H1 (cell line): ENCODE measurements around the gene SEC11A. TPM values are rescaled to one million over a fixed set of nuclear protein-coding genes. Genes with fewer than 3 reads are reported as not detected.

Source experiments
- CTCF ChIA-PET: fragments of 300-600 bp; sonication (Branson Sonifier 250); formaldehyde crosslinking; loops from one replicate; lab custom pipeline; 2021; ENCODE audit not compliant: partially characterized antibody; lab: Charles Lee
- POLR2A ChIA-PET: fragments of 300-600 bp; sonication (Branson Sonifier 250); formaldehyde crosslinking; loops from one replicate; lab custom pipeline; 2021; ENCODE audit warnings: inconsistent platforms; ENCODE audit not compliant: partially characterized antibody; lab: Charles Lee
- DNase-seq, 2 experiments: peaks; one replicate each; pipeline versions ENCODE4 v3.0.0 to v3.0.0-alpha.2; 2010 to 2022; ENCODE audit warnings: low spot score in 2 of 2, low read depth in 1 of 2, mixed read lengths in 1 of 2
- FAIRE-seq: peaks from 2 replicates; lab custom pipeline; 2011; peaks lifted over from hg19 to GRCh38; lab: Jason Lieb, UNC
- H2AFZ ChIP-seq: 2 replicates; pipeline ENCODE4 v1.8.1; 2012; ENCODE audit warnings: low read length, inconsistent platforms
- H2AK5ac ChIP-seq: 2 replicates; pipeline ENCODE4 v1.6.1; 2013; ENCODE audit warnings: low read depth, low read length
- H2BK120ac ChIP-seq: replicated peaks from 2 replicates; pipeline ENCODE3; 2013; ENCODE audit warnings: low read depth, low read length, inconsistent platforms
- H2BK12ac ChIP-seq: 2 replicates; pipeline ENCODE4 v1.6.1; 2013; ENCODE audit warnings: low read depth, low read length
- H2BK15ac ChIP-seq: 2 replicates; pipeline ENCODE4 v1.6.1; 2013; ENCODE audit warnings: low read length
- H2BK20ac ChIP-seq: 2 replicates; pipeline ENCODE4 v1.6.1; 2013; ENCODE audit warnings: low read length
- H2BK5ac ChIP-seq: 2 replicates; pipeline ENCODE4 v1.6.1; 2013; ENCODE audit warnings: low read depth, low read length
- H3K14ac ChIP-seq: 2 replicates; pipeline ENCODE4 v1.6.1; 2013; ENCODE audit warnings: inconsistent platforms; ENCODE audit not compliant: insufficient read length
- H3K18ac ChIP-seq: 2 replicates; pipeline ENCODE4 v1.6.1; 2013; ENCODE audit warnings: low read length; ENCODE audit errors: extremely low read depth
- H3K23ac ChIP-seq: 2 replicates; pipeline ENCODE4 v1.6.1; 2013; ENCODE audit warnings: inconsistent platforms; ENCODE audit not compliant: insufficient read length
- H3K23me2 ChIP-seq: 2 replicates; pipeline ENCODE4 v1.6.1; 2013; ENCODE audit warnings: low read depth, low read length
- H3K27ac ChIP-seq: 2 replicates; pipeline ENCODE4 v1.6.1; 2011; ENCODE audit warnings: low read depth, low read length, inconsistent platforms
- H3K27me3 ChIP-seq, 4 experiments: replicated peaks in 1 of 4; 1 replicate in 1 of 4; 2 replicates in 3 of 4; pipeline versions ENCODE4 v1.6.1 to v1.8.1; 2011 to 2013; ENCODE audit warnings: low read length in 3 of 4, mild to moderate bottlenecking in 3 of 4, inconsistent platforms in 2 of 4, mixed read lengths in 2 of 4, moderate library complexity in 1 of 4; ENCODE audit not compliant: control insufficient read depth in 3 of 4, insufficient read depth in 3 of 4; ENCODE audit errors: extremely low read depth in 1 of 4
- H3K36me3 ChIP-seq, 4 experiments: 2 replicates each; pipeline versions ENCODE4 v1.6.1 to v1.8.1; 2011 to 2013; ENCODE audit warnings: mild to moderate bottlenecking in 4 of 4, low read length in 3 of 4, moderate library complexity in 2 of 4, control low read depth in 1 of 4, inconsistent platforms in 1 of 4; ENCODE audit not compliant: insufficient read depth in 4 of 4, control insufficient read depth in 2 of 4
- H3K4ac ChIP-seq: replicated peaks from 2 replicates; pipeline ENCODE3; 2013; ENCODE audit warnings: low read length, low read depth, mixed read lengths, inconsistent platforms; ENCODE audit not compliant: insufficient read length
- H3K4me1 ChIP-seq, 4 experiments: replicated peaks in 1 of 4; 1 replicate in 1 of 4; 2 replicates in 3 of 4; pipeline versions ENCODE4 v1.6.1 to v1.8.1; 2011 to 2013; ENCODE audit warnings: low read length in 3 of 4, inconsistent platforms in 2 of 4, mixed read lengths in 1 of 4; ENCODE audit not compliant: insufficient read depth in 4 of 4, control insufficient read depth in 3 of 4
- H3K4me2 ChIP-seq, 2 experiments: 2 replicates each; pipeline versions ENCODE4 v1.6.1 to v1.8.1; 2011 to 2013; ENCODE audit warnings: low read depth in 2 of 2, low read length in 2 of 2, control low read depth in 1 of 2, inconsistent platforms in 1 of 2, mild to moderate bottlenecking in 1 of 2; ENCODE audit not compliant: insufficient read depth in 1 of 2
- H3K4me3 ChIP-seq, 4 experiments: fragments of 200-600, 300-600 bp in 1 of 4; sonication (generic), shearing (Covaris generic), sonication (Bioruptor Twin) in 1 of 4; 2 replicates each; pipeline versions ENCODE4 v1.5.1 to v1.8.1; 2011 to 2016; ENCODE audit warnings: low read length in 4 of 4, low read depth in 3 of 4, control low read depth in 2 of 4, inconsistent platforms in 2 of 4, mild to moderate bottlenecking in 2 of 4, mixed read lengths in 1 of 4, moderate library complexity in 1 of 4; ENCODE audit not compliant: insufficient read depth in 2 of 4; ENCODE audit errors: extremely low read depth in 1 of 4
- H3K56ac ChIP-seq: replicated peaks from 2 replicates; pipeline ENCODE3; 2013; ENCODE audit warnings: low read depth, mild to moderate bottlenecking, mixed read lengths, low read length, inconsistent platforms; ENCODE audit not compliant: insufficient read length
- H3K79me1 ChIP-seq: 2 replicates; pipeline ENCODE4 v1.6.1; 2013; ENCODE audit warnings: low read depth, low read length, control low read depth
- H3K79me2 ChIP-seq, 2 experiments: 2 replicates each; pipeline versions ENCODE4 v1.6.1 to v1.8.1; 2012 to 2013; ENCODE audit warnings: low read length in 2 of 2, mild to moderate bottlenecking in 2 of 2, inconsistent platforms in 1 of 2; ENCODE audit not compliant: insufficient read depth in 2 of 2, control insufficient read depth in 1 of 2
- H3K9ac ChIP-seq, 4 experiments: replicated peaks in 1 of 4; 1 replicate in 1 of 4; 2 replicates in 3 of 4; pipeline versions ENCODE4 v1.6.1 to v1.8.1; 2011 to 2013; ENCODE audit warnings: low read depth in 3 of 4, low read length in 3 of 4, control low read depth in 2 of 4, mild to moderate bottlenecking in 2 of 4, moderate library complexity in 2 of 4, inconsistent platforms in 1 of 4; ENCODE audit errors: extremely low read depth in 1 of 4
- H3K9me3 ChIP-seq, 2 experiments: 2 replicates each; pipeline versions ENCODE4 v1.6.1 to v1.8.1; 2012 to 2013; ENCODE audit warnings: mild to moderate bottlenecking in 2 of 2, moderate library complexity in 2 of 2, control low read depth in 1 of 2, inconsistent platforms in 1 of 2, low read depth in 1 of 2, low read length in 1 of 2, mixed read lengths in 1 of 2; ENCODE audit not compliant: insufficient read depth in 2 of 2
- H4K20me1 ChIP-seq, 2 experiments: replicated peaks in 1 of 2; 2 replicates each; pipeline versions ENCODE3 to v1.8.1; 2011 to 2013; ENCODE audit warnings: inconsistent platforms in 2 of 2, low read length in 2 of 2, mild to moderate bottlenecking in 1 of 2; ENCODE audit not compliant: insufficient read depth in 2 of 2, control insufficient read depth in 1 of 2
- H4K5ac ChIP-seq: 2 replicates; pipeline ENCODE4 v1.6.1; 2013; ENCODE audit warnings: low read length, low read depth, mixed read lengths, inconsistent platforms; ENCODE audit not compliant: insufficient read length
- H4K8ac ChIP-seq: 2 replicates; pipeline ENCODE4 v1.8.0; 2013; ENCODE audit warnings: mild to moderate bottlenecking, moderate library complexity, low read length, inconsistent platforms; ENCODE audit not compliant: insufficient read depth; ENCODE audit errors: extremely low read depth
- H4K91ac ChIP-seq: replicated peaks from 2 replicates; pipeline ENCODE3; 2013; ENCODE audit warnings: low read length, mixed read lengths, inconsistent platforms; ENCODE audit not compliant: insufficient read length
- BRCA1 ChIP-seq: IDR thresholded peaks from 2 replicates; pipeline ENCODE4 v1.6.1; 2012; ENCODE audit warnings: low read depth, low read length, improper control_type of control experiment
- CHD2 ChIP-seq: IDR thresholded peaks from 2 replicates; pipeline ENCODE4 v1.6.1; 2012; ENCODE audit warnings: low read length, improper control_type of control experiment
- EGR1 ChIP-seq: IDR thresholded peaks from 2 replicates; pipeline ENCODE4 v1.6.1; 2011; ENCODE audit warnings: low read depth, low read length, borderline replicate concordance
- JUN ChIP-seq: IDR thresholded peaks from 2 replicates; pipeline ENCODE4 v1.6.1; 2011; ENCODE audit warnings: low read depth, mild to moderate bottlenecking, improper control_type of control experiment, low read length
- NANOG ChIP-seq: IDR thresholded peaks from 2 replicates; pipeline ENCODE4 v1.6.1; 2011; ENCODE audit warnings: low read length, low read depth, mild to moderate bottlenecking, inconsistent platforms; ENCODE audit not compliant: insufficient read depth, poor library complexity, severe bottlenecking
- SIRT6 ChIP-seq: IDR thresholded peaks from one replicate; pipeline ENCODE4 v1.7.1; 2012; ENCODE audit warnings: low read length, inconsistent platforms
- TAF7 ChIP-seq: optimal IDR thresholded peaks from 2 replicates; pipeline ENCODE3; 2011; ENCODE audit warnings: low read depth, mild to moderate bottlenecking, inconsistent platforms, low read length, moderate library complexity, borderline replicate concordance
- WGBS, 2 experiments: shearing (Covaris generic) in 1 of 2; methylation state at CpG; one replicate each; pipeline versions ENCODE4 v1.1.6 to v1.1.7; 2013 to 2015; ENCODE audit warnings: low lambda C conversion rate in 2 of 2, mixed read lengths in 2 of 2, inconsistent platforms in 1 of 2, low coverage in 1 of 2, missing lambda C conversion rate in 1 of 2; ENCODE audit not compliant: insufficient replicate concordance in 2 of 2, insufficient coverage in 1 of 2, insufficient read length in 1 of 2; ENCODE audit errors: extremely low coverage in 1 of 2, missing lambda C conversion rate in 1 of 2; 5-methylcytosine and 5-hydroxymethylcytosine counted together
- long read RNA-seq, 2 experiments: library from RNA in 1 of 2; library from capped mRNA in 1 of 2; stranded (forward); transcript quantifications; one replicate each; pipeline ENCODE4 v2.0.0, GENCODE V29; 2021; ENCODE audit warnings: inconsistent platforms in 1 of 2
- polyA minus RNA-seq, 3 experiments: library from RNA; depleted of rRNA, polyadenylated mRNA; stranded (reverse); fragments of >200 nt; gene quantifications; 1 replicate in 2 of 3; 2 replicates in 1 of 3; pipeline ENCODE4 v1.2.3, GENCODE V29; 2011
- polyA plus RNA-seq, 7 experiments: library from polyadenylated mRNA; depleted of rRNA in 3 of 7; stranded (reverse) in 5 of 7; unstranded in 2 of 7; fragments of >200 nt in 5 of 7; fragments of 200-250 nt in 2 of 7; gene quantifications; 1 replicate in 5 of 7; 2 replicates in 1 of 7; 4 replicates in 1 of 7; pipeline versions ENCODE4 v1.2.1 to v1.2.3, GENCODE V29; 2011 to 2013; ENCODE audit warnings: missing spikeins in 2 of 7, mixed read lengths in 2 of 7
- total RNA-seq: library from RNA; stranded (reverse); fragmentation: NEBNext Ultra II Directional; extraction: Animal tissue kit (Norgen Biotek cat#: 25700); gene quantifications from 2 replicates; pipeline ENCODE4 v1.2.1, GENCODE V29; 2021

The SEC11A gene
- 250 and 268 TPM in 2 replicates for total RNA-seq
- polyA plus RNA-seq (2011; rRNA removed), result 142 and 316 TPM in 2 replicates
- polyA plus RNA-seq (2011; cell fraction: cytosol; rRNA removed), result 307 TPM
- 30.7 TPM for polyA plus RNA-seq (2011; cell fraction: nucleus; rRNA removed)
- 241 to 354 TPM (median 260 TPM) in 4 replicates for polyA plus RNA-seq (2012, experiment 1 of 2)
- 82.6 TPM for polyA plus RNA-seq (2012, experiment 2 of 2)
- 343 TPM for polyA plus RNA-seq (2013, experiment 1 of 2)
- polyA plus RNA-seq (2013, experiment 2 of 2), result 407 TPM
- 46.4 and 59.7 TPM in 2 replicates for polyA minus RNA-seq (2011; rRNA and poly(A)+ RNA removed)
- polyA minus RNA-seq (2011; cell fraction: cytosol; rRNA and poly(A)+ RNA removed), result 60.8 TPM
- polyA minus RNA-seq (2011; cell fraction: nucleus; rRNA and poly(A)+ RNA removed), result 34.8 TPM
- long read RNA-seq, experiment 1, transcript SEC11A-202 (7 exons, 1,223 nt), result minor isoform, 9 of 322 reads
- long read RNA-seq, experiment 1, transcript SEC11A-201 (6 exons, 1,656 nt), result major isoform, 193 of 322 reads
- long read RNA-seq, experiment 1, transcript SEC11A-205 (5 exons, 882 nt), result minor isoform, 12 of 322 reads
- long read RNA-seq, experiment 1, transcript SEC11A-207 (1 exons, 2,204 nt), result minor isoform, 17 of 322 reads
- long read RNA-seq, experiment 1, partial matches to known transcripts, result 69 of 322 reads
- long read RNA-seq, experiment 1, other reads (novel, unspliced or antisense), result 11 of 322 reads
- long read RNA-seq, experiment 2, transcript SEC11A-208 (5 exons, 1,256 nt), result minor isoform, 10 of 855 reads
- long read RNA-seq, experiment 2, transcript SEC11A-201 (6 exons, 1,656 nt), result major isoform, 754 of 855 reads
- long read RNA-seq, experiment 2, transcript SEC11A-202 (7 exons, 1,223 nt), result minor isoform, 24 of 855 reads
- long read RNA-seq, experiment 2, transcript SEC11A-205 (5 exons, 882 nt), result minor isoform, 16 of 855 reads
- long read RNA-seq, experiment 2, partial matches to known transcripts, result 24 of 855 reads
- long read RNA-seq, experiment 2, other reads (novel, unspliced or antisense), result 14 of 855 reads

DNA sequence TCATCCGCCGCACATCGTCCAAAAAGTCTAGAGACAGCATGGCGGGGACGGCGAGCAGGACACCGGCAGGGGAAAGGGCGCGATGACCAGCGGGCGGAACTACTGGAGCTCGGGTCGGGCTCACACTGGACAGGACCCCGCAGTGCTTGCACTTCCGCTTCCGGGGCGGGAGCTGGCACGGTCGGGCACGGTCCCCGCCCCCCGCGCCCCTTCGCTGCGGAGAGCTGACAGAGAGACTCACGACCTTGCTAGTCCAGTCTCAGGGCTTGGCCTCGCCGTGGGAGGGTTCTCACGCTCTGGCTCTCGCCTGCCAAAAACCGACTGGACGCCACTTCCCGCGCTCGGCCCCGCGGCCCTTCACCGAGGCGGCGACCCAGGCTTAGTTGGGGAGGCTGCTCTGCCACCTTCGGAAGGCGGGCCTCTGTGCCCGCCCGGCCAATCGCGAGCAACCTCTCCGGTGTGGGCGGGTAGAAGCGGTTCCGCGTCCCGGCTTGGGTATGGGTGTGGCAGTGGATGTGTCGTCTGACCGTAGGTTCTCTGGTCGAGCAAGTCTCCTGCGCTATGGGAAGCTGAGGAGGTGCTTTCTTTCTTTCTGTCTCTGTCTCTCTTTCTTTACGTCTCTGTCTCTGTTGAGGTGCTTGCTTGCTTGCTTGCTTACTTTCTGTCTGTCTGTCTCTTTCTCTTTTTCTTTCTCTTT, at the start of gene SEC11A:
Gene SEC11A, minus strand, starts transcription at position 104 of the 697 bp plus-strand sequence. Its CDS starts 64 bp downstream, at position 40.
- H3K23ac ChIP-seq, result no peak within 1 kb of the TSS
- peak within 1 kb of the TSS; percentile 88 to 95 (median 90) for H3K4me3 ChIP-seq
- no peaks in the 10 kb centered on the region for H3K9me3 ChIP-seq
- peak within 1 kb of the TSS; percentile 100 for H3K18ac ChIP-seq
- no peak within 1 kb of the TSS for H3K14ac ChIP-seq
- peak within 1 kb of the TSS; percentile 74 to 95 (median 87) for H3K9ac ChIP-seq
- H3K4me1 ChIP-seq, result peaks cover 0 to 8% (median 1%) of the 10 kb centered on the region in 4 experiments; a peak in 3 of 7 replicates
- peaks cover 2 to 4% of the 10 kb centered on the region in 2 experiments for H4K20me1 ChIP-seq
- H2BK120ac ChIP-seq, result peak within 1 kb of the TSS; percentile 92
- 0% methylated on average over 44 of the region's 57 CpGs; no CpG with 5 or more reads in 1 of the 2 experiments for WGBS, 2 experiments
- H3K4ac ChIP-seq, result no peak within 1 kb of the TSS
- peak within 1 kb of the TSS; percentile 85 for H3K27ac ChIP-seq
- peak; percentile 78 to 97 for DNase-seq
- 0 out of 2 replicates have a peak within 1 kb of the TSS, but pooled peaks have one; percentile 88 for H2BK12ac ChIP-seq
- peak within 1 kb of the TSS; percentile 97 for H4K91ac ChIP-seq
- peak within 1 kb of the TSS; percentile 97 for H2BK5ac ChIP-seq
- CTCF ChIA-PET, result interaction anchor here (0.6 to 2.4 kb wide), 12 partner anchors 11 to 1415 kb away, joined by 3 to 9 read pairs (median 3); no protein-coding TSS in a partner anchor
- H3K23me2 ChIP-seq, result peaks cover 3% of the 10 kb centered on the region; the same call in 1 of the 2 replicates
- FAIRE-seq, result no peak
- peak within 1 kb of the TSS; percentile 74 for H2AFZ ChIP-seq
- H3K27me3 ChIP-seq, result no peaks in the 10 kb centered on the region
- H3K56ac ChIP-seq, result peak within 1 kb of the TSS; percentile 98
- POLR2A ChIA-PET, result interaction anchor here (0.9 to 6.2 kb wide), 24 partner anchors 9 to 145 kb away, joined by 3 to 43 read pairs (median 4); partner anchors contain the start of gene ALPK3
- peaks cover 7 to 41% of the 10 kb centered on the region in 2 experiments for H3K79me2 ChIP-seq
- H2AK5ac ChIP-seq, result no peak within 1 kb of the TSS; the same call in 1 of the 2 replicates
- peak within 1 kb of the TSS; percentile 93 for H4K8ac ChIP-seq
- H2BK15ac ChIP-seq, result peak within 1 kb of the TSS; percentile 99; the same call in 1 of the 2 replicates
- H3K79me1 ChIP-seq, result no peaks in the 10 kb centered on the region
- peak within 1 kb of the TSS; percentile 78 to 90 for H3K4me2 ChIP-seq
- H3K36me3 ChIP-seq, result peaks cover 0 to 2% (median 0%) of the 10 kb centered on the region in 4 experiments; a peak in 1 of 8 replicates
- peak within 1 kb of the TSS; percentile 97 for H4K5ac ChIP-seq
- H2BK20ac ChIP-seq, result no peak within 1 kb of the TSS
- TF ChIP-seq EGR1, result no peak
- peak; percentile 73 for TF ChIP-seq TAF7
- TF ChIP-seq BRCA1, result no peak
- TF ChIP-seq SIRT6, result no peak
- TF ChIP-seq CHD2, result no peak
- no peak for TF ChIP-seq NANOG
- no peak for TF ChIP-seq JUN
